ENCODE data around the gene PCDHGA3. TPM values are rescaled to one million over a fixed set of nuclear protein-coding genes. Genes with fewer than 3 reads are reported as not detected.
"Not testable (repeated sequence)": the region's sequence is repeated elsewhere in the genome, so short reads cannot be mapped to it uniquely, and the experiment has no call there.

Gene PCDHGA3
- polyA plus RNA-seq, 1 donor from 2014 or later, result 0.26 TPM

GRCh38 chr5:141338538-141339306 lies 4.9 kb upstream of the PCDHGA3 start, which contains the start of gene PCDHGA2:
TSS of gene PCDHGA2 (plus strand) at chr5:141338760.
- no peak within 1 kb of the TSS for H3K4me3 ChIP-seq (ENCODE audit: low read length)
- no peak within 1 kb of the TSS for H3K4me2 ChIP-seq (ENCODE audit: low read length)
- no peaks in the 10 kb centered on the region for H3K9me3 ChIP-seq (ENCODE audit: low read length)

DNA sequence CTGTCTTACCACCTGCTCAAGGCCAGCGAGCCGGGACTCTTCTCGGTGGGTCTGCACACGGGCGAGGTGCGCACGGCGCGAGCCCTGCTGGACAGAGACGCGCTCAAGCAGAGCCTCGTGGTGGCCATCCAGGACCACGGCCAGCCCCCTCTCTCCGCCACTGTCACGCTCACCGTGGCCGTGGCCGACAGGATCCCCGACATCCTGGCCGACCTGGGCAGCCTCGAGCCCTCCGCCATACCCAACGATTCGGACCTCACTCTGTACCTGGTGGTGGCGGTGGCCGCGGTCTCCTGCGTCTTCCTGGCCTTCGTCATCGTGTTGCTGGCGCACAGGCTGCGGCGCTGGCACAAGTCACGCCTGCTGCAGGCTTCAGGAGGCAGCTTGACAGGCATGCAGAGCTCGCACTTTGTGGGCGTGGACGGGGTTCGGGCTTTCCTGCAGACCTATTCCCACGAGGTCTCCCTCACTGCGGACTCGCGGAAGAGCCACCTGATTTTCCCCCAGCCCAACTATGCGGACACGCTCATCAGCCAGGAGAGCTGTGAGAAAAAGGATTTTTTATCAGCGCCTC lies 2.8 kb upstream of the PCDHGA3 start:
- not testable (repeated sequence) for H3K27ac ChIP-seq (ENCODE audit: low read length); H3K4me3 ChIP-seq (ENCODE audit: low read length); H3K36me3 ChIP-seq (ENCODE audit: insufficient read depth, low read length); H4K20me1 ChIP-seq (ENCODE audit: insufficient read depth); H3K4me2 ChIP-seq (ENCODE audit: low read length); H3K79me2 ChIP-seq (replicated peaks; ENCODE audit: insufficient read depth, low read length); H3K27me3 ChIP-seq (ENCODE audit: insufficient read depth, low read depth, low read length); H3F3A ChIP-seq (ENCODE audit: insufficient read depth, low read length, poor library complexity, severe bottlenecking); H3K9me2 ChIP-seq (ENCODE audit: insufficient read depth, low read length); H2AFZ ChIP-seq (ENCODE audit: low read depth, low read length); H3K9ac ChIP-seq (ENCODE audit: low read length)
- H3K9me3 ChIP-seq (ENCODE audit: low read length), result peaks cover 10% of the 10 kb centered on the region

More at GRCh38 chr5:141338538-141339306, 4.9 kb upstream of the PCDHGA3 start, which contains the start of gene PCDHGA2:
- Histone ChIP-seq H3K79me2 (replicated peaks; ENCODE audit: insufficient read depth, low read length) (no peaks in the 10 kb centered on the region), H4K20me1 (ENCODE audit: insufficient read depth) (no peaks in the 10 kb centered on the region), H3K9ac (ENCODE audit: low read length) (no peak within 1 kb of the TSS), H3K9me2 (ENCODE audit: insufficient read depth, low read length) (no peaks in the 10 kb centered on the region), H3F3A (ENCODE audit: insufficient read depth, low read length, poor library complexity, severe bottlenecking) (no peaks in the 10 kb centered on the region), H2AFZ (ENCODE audit: low read depth, low read length) (no peak within 1 kb of the TSS), H3K27me3 (ENCODE audit: insufficient read depth, low read depth, low read length) (no peaks in the 10 kb centered on the region), H3K27ac (ENCODE audit: low read length) (no peak within 1 kb of the TSS), H3K36me3 (ENCODE audit: insufficient read depth, low read length) (no peaks in the 10 kb centered on the region)
- TF ChIP-seq SMC3 (conservative IDR thresholded peaks at IDR 0.05; ENCODE audit: poor library complexity), result no peak
- no peak for TF ChIP-seq POLR2AphosphoS5 (IDR thresholded peaks at IDR 0.05)
- no peak for TF ChIP-seq REST (IDR thresholded peaks at IDR 0.05; ENCODE audit: borderline replicate concordance)
- no peak for TF ChIP-seq EP300 (conservative IDR thresholded peaks at IDR 0.05; ENCODE audit: poor library complexity, severe bottlenecking)
- TF ChIP-seq, protein P1, sequence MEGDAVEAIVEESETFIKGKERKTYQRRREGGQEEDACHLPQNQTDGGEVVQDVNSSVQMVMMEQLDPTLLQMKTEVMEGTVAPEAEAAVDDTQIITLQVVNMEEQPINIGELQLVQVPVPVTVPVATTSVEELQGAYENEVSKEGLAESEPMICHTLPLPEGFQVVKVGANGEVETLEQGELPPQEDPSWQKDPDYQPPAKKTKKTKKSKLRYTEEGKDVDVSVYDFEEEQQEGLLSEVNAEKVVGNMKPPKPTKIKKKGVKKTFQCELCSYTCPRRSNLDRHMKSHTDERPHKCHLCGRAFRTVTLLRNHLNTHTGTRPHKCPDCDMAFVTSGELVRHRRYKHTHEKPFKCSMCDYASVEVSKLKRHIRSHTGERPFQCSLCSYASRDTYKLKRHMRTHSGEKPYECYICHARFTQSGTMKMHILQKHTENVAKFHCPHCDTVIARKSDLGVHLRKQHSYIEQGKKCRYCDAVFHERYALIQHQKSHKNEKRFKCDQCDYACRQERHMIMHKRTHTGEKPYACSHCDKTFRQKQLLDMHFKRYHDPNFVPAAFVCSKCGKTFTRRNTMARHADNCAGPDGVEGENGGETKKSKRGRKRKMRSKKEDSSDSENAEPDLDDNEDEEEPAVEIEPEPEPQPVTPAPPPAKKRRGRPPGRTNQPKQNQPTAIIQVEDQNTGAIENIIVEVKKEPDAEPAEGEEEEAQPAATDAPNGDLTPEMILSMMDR (IDR thresholded peaks at IDR 0.05; ENCODE audit: poor library complexity, severe bottlenecking), result no peak
- no peak for TF ChIP-seq RAD21 (conservative IDR thresholded peaks at IDR 0.05)
- no peak for TF ChIP-seq MXI1 (conservative IDR thresholded peaks at IDR 0.05; ENCODE audit: poor library complexity, severe bottlenecking)
- no peak for TF ChIP-seq EZH2 (IDR thresholded peaks at IDR 0.05; ENCODE audit: borderline replicate concordance, insufficient read depth, low read length, poor library complexity, severe bottlenecking)
- no peak for TF ChIP-seq TAF1 (IDR thresholded peaks at IDR 0.05; ENCODE audit: low read depth)
